NCI-H748 (cell line): ENCODE results near the gene ZMYND19.
"Not testable (repeated sequence)": the region's sequence is repeated elsewhere in the genome, so short reads cannot be mapped to it uniquely, and the experiment has no call there.

Experiments
- DNase-seq: peaks from one replicate; lab custom pipeline; 2025; ENCODE audit not compliant: unreplicated experiment; lab: John Stamatoyannopoulos, UW

Gene ZMYND19

GRCh38 chr9:137614631-137615386, 24.5 kb upstream of the ZMYND19 start:
- DNase-seq: no peak

GRCh38 chr9:137613738-137614523, 23.6 kb upstream of the ZMYND19 start:
- DNase-seq: no peak

GRCh38 chr9:137613259-137613658, 22.9 kb upstream of the ZMYND19 start:
- DNase-seq: no peak

- no peak for DNase-seq
These were observed 22.4 kb upstream of the ZMYND19 start for GRCh38 chr9:137612741-137613142.

- DNase-seq: peak; percentile 25
These were observed 21.6 kb upstream of the ZMYND19 start for GRCh38 chr9:137611623-137612609.

- no peak for DNase-seq
These were observed 20.6 kb upstream of the ZMYND19 start for GRCh38 chr9:137610944-137611343.

- no peak for DNase-seq
These were observed 17.0 kb upstream of the ZMYND19 start for GRCh38 chr9:137607141-137607857.

GRCh38 chr9:137606734-137607138, 16.4 kb upstream of the ZMYND19 start:
- DNase-seq: no peak

GRCh38 chr9:137606005-137606621, 15.8 kb upstream of the ZMYND19 start:
- DNase-seq: peak; percentile 51

- peak; percentile 86 for DNase-seq
These were observed 15.1 kb upstream of the ZMYND19 start, which contains the start of gene ARRDC1 for GRCh38 chr9:137605121-137606004. TSS of gene ARRDC1 (plus strand) at chr9:137605686. CDS start at chr9:137605718, 32 bp downstream.

GRCh38 chr9:137604345-137605086, 14.2 kb upstream of the ZMYND19 start:
- DNase-seq: no peak

- no peak for DNase-seq
These were observed 13.6 kb upstream of the ZMYND19 start for GRCh38 chr9:137603879-137604278.

GRCh38 chr9:137602661-137603060, 12.3 kb upstream of the ZMYND19 start:
- DNase-seq: no peak

- DNase-seq: no peak
These were observed 8.6 kb upstream of the ZMYND19 start for GRCh38 chr9:137598943-137599342.

- not testable (repeated sequence) for DNase-seq
These were observed 6.3 kb upstream of the ZMYND19 start for GRCh38 chr9:137596577-137596976.

- DNase-seq: no peak
These were observed 2.9 kb upstream of the ZMYND19 start for GRCh38 chr9:137593176-137593575.

GRCh38 chr9:137592767-137593166, 2.5 kb upstream of the ZMYND19 start:
- no peak for DNase-seq

- peak; percentile 50 for DNase-seq
These were observed 216 bp downstream of the ZMYND19 start for GRCh38 chr9:137590123-137590468.
